ENCODE measurements around the gene GRK5. TPM values are rescaled to one million over a fixed set of nuclear protein-coding genes. Genes with fewer than 3 reads are reported as not detected.

Gene GRK5
- total RNA-seq, 1 experiment from 2014 or later, result 2.3 TPM

DNA sequence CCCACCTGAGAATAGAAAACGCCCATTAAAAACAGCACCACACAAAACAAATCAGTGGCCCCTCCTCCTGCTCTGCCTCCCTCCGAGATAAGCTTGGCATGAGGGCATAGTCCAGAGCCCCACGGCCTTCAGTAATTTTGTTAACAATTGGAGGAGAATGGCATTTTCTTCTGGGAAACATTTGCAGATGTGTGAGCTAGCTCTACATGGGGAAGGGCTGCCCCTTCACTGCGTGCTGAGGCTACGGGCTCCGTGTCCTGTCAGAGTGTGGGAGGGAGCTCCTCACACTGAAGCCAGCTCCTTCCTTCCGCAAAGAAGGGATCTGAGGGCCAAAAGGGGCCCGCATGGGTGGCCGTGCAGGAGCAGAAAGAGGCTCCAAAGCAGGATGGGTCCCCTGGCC is 15.2 kb downstream of the GRK5 start (continued):
- TF ChIP-seq, protein P1, sequence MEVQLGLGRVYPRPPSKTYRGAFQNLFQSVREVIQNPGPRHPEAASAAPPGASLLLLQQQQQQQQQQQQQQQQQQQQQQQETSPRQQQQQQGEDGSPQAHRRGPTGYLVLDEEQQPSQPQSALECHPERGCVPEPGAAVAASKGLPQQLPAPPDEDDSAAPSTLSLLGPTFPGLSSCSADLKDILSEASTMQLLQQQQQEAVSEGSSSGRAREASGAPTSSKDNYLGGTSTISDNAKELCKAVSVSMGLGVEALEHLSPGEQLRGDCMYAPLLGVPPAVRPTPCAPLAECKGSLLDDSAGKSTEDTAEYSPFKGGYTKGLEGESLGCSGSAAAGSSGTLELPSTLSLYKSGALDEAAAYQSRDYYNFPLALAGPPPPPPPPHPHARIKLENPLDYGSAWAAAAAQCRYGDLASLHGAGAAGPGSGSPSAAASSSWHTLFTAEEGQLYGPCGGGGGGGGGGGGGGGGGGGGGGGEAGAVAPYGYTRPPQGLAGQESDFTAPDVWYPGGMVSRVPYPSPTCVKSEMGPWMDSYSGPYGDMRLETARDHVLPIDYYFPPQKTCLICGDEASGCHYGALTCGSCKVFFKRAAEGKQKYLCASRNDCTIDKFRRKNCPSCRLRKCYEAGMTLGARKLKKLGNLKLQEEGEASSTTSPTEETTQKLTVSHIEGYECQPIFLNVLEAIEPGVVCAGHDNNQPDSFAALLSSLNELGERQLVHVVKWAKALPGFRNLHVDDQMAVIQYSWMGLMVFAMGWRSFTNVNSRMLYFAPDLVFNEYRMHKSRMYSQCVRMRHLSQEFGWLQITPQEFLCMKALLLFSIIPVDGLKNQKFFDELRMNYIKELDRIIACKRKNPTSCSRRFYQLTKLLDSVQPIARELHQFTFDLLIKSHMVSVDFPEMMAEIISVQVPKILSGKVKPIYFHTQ (CRISPR knock-in tag; IDR thresholded peaks at IDR 0.05), result no peak
- no peak for TF ChIP-seq OVOL2 (CRISPR knock-in tag; IDR thresholded peaks at IDR 0.05; ENCODE audit: borderline replicate concordance)
- no peak for TF ChIP-seq JUN (CRISPR knock-in tag; IDR thresholded peaks at IDR 0.05)
- no peak for TF ChIP-seq NFE2L1 (CRISPR knock-in tag; IDR thresholded peaks at IDR 0.05)
- TF ChIP-seq ZNF532 (CRISPR knock-in tag; IDR thresholded peaks at IDR 0.05; ENCODE audit: borderline replicate concordance), result no peak
- TF ChIP-seq GRHL2 (CRISPR knock-in tag; IDR thresholded peaks at IDR 0.05; ENCODE audit: insufficient replicate concordance, severe bottlenecking), result no peak

GRCh38 chr10:119222966-119223386 is 15.6 kb downstream of the GRK5 start:
- DNase-seq (ENCODE audit: low spot score), result no peak
- no peak overlapping the region for H3K4me3 Mint-ChIP-seq
- TF ChIP-seq, protein P2, sequence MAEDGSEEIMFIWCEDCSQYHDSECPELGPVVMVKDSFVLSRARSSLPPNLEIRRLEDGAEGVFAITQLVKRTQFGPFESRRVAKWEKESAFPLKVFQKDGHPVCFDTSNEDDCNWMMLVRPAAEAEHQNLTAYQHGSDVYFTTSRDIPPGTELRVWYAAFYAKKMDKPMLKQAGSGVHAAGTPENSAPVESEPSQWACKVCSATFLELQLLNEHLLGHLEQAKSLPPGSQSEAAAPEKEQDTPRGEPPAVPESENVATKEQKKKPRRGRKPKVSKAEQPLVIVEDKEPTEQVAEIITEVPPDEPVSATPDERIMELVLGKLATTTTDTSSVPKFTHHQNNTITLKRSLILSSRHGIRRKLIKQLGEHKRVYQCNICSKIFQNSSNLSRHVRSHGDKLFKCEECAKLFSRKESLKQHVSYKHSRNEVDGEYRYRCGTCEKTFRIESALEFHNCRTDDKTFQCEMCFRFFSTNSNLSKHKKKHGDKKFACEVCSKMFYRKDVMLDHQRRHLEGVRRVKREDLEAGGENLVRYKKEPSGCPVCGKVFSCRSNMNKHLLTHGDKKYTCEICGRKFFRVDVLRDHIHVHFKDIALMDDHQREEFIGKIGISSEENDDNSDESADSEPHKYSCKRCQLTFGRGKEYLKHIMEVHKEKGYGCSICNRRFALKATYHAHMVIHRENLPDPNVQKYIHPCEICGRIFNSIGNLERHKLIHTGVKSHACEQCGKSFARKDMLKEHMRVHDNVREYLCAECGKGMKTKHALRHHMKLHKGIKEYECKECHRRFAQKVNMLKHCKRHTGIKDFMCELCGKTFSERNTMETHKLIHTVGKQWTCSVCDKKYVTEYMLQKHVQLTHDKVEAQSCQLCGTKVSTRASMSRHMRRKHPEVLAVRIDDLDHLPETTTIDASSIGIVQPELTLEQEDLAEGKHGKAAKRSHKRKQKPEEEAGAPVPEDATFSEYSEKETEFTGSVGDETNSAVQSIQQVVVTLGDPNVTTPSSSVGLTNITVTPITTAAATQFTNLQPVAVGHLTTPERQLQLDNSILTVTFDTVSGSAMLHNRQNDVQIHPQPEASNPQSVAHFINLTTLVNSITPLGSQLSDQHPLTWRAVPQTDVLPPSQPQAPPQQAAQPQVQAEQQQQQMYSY (CRISPR knock-in tag; IDR thresholded peaks at IDR 0.05), result peak; percentile 34; the same call in 1 of the 2 replicates
- TF ChIP-seq, protein P3, sequence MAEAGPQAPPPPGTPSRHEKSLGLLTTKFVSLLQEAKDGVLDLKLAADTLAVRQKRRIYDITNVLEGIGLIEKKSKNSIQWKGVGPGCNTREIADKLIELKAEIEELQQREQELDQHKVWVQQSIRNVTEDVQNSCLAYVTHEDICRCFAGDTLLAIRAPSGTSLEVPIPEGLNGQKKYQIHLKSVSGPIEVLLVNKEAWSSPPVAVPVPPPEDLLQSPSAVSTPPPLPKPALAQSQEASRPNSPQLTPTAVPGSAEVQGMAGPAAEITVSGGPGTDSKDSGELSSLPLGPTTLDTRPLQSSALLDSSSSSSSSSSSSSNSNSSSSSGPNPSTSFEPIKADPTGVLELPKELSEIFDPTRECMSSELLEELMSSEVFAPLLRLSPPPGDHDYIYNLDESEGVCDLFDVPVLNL (CRISPR knock-in tag; IDR thresholded peaks at IDR 0.05; ENCODE audit: borderline replicate concordance, low read depth), result no peak
- no peak for TF ChIP-seq ZNF671 (CRISPR knock-in tag; IDR thresholded peaks at IDR 0.05)
- no peak overlapping the region for H3K27ac Mint-ChIP-seq
- no peaks in the 10 kb centered on the region for H3K27me3 Mint-ChIP-seq (ENCODE audit: low read depth)
- no peaks in the 10 kb centered on the region for H3K9me3 Mint-ChIP-seq
- peaks cover 20% of the 10 kb centered on the region for H3K4me1 Mint-ChIP-seq
- ChIA-PET POLR2A (no interaction called here), CTCF (interaction anchor here (1.0 to 2.7 kb wide), 8 partner anchors 11 to 222 kb away, joined by 3 to 21 read pairs (median 6); partner anchors contain the start of gene GRK5)
- no peak for ATAC-seq
- no peaks in the 10 kb centered on the region for H3K36me3 Mint-ChIP-seq

DNA sequence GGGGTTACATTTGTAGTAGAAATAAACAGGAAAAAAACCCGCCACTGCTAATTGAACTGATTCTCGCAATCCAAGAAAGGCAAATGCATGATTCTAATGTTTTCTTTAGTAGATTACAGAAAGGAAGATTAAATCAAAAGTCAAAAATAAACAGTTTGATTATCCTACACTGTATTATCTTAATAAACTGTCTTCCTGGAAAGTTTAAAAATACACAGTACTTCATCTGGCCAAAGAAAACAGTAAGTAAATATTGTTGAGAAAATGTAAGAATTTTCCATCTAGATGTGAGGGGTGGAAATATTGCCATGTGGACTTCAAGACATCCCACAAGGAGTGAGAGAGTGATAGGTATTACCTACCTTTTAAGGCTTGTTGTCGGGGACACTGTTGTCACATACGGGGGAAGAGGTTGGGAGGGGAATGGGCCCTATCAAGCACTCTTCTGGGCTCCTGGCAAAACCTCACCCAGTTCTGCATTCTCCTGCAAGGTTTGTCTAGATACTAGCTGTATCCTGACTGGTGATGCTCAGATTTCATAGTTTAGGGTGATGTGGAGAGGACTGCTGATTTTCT is 17.8 kb downstream of the GRK5 start:
- ATAC-seq, result no peak
- Mint-ChIP-seq H3K27me3 (ENCODE audit: low read depth) (no peaks in the 10 kb centered on the region), H3K4me1 (peaks cover 14% of the 10 kb centered on the region), H3K4me3 (no peak overlapping the region), H3K36me3 (no peaks in the 10 kb centered on the region), H3K27ac (no peak overlapping the region), H3K9me3 (no peaks in the 10 kb centered on the region)
- DNase-seq (ENCODE audit: low spot score), result no peak
- TF ChIP-seq SOX15 (CRISPR knock-in tag; IDR thresholded peaks at IDR 0.05), result no peak
- no peak for TF ChIP-seq SMAD3 (CRISPR knock-in tag; IDR thresholded peaks at IDR 0.05; ENCODE audit: borderline replicate concordance)
- ChIA-PET CTCF (interaction anchor here (0.7 kb wide), 1 partner anchor 68 kb away, joined by 4 read pairs; no protein-coding TSS in a partner anchor), POLR2A (no interaction called here)
